ENCODE results near the gene PRKCZ.
A peak's percentile ranks its signal among the peaks of the same experiment; 100 is the strongest.
"Not testable (repeated sequence)": the region's sequence is repeated elsewhere in the genome, so short reads cannot be mapped to it uniquely, and the experiment has no call there.

The PRKCZ gene

GRCh38 chr1:2135441-2135841 lies 85.2 kb downstream of the PRKCZ start:
- DNase-seq (ENCODE audit: low spot score): peak; percentile 87

- no peak for DNase-seq (ENCODE audit: low spot score)
These were observed 85.7 kb downstream of the PRKCZ start for GRCh38 chr1:2135941-2136340.

DNA sequence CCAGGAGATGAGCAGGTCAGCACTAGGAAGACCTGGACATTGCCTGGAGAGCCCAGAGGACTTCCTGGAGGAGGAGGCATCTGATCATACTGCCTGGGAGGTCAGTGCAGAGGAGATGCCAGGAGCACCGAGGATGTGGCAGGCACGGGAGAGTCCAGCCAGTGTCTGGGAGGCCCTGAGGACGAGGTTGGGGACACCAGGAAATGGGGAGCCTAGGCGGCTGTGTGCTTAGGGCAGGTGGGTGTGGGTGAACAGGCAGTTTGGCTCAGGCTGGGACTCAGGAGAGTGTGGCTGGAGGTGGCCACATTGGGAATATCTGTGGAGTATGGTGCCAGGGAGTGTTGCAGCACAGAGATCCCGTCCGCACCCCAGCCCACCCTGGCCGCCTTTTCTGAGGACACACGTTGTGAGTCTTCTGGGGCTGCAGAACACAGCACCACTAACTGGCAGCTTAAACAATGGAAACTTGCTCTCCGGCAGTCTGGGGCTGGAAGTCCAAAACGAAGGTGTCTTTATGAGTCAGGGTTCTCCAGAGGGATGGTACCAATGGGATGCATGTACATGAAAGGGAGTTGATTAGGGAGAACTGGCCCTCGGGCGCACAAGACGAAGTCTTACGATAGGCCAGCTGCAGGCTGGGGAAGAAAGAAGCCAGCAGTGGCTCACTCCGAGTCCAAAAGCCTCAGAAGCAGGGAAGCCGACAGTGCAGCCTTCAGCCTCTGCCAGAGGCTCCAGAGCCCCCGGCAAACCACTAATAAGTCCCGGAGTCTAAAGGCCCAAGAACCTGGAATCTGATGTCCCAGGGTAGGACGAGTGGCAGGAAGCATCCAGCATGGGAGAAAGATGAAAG lies 86.4 kb downstream of the PRKCZ start:
- DNase-seq (ENCODE audit: low spot score): no peak

GRCh38 chr1:2137257-2138121 lies 87.3 kb downstream of the PRKCZ start:
- peak; percentile 33 for DNase-seq (ENCODE audit: low spot score)

GRCh38 chr1:2139156-2139555 lies 88.9 kb downstream of the PRKCZ start:
- not testable (repeated sequence) for DNase-seq (ENCODE audit: low spot score)

- no peak for DNase-seq (ENCODE audit: low spot score)
These were observed 90.8 kb downstream of the PRKCZ start for GRCh38 chr1:2141025-2141424.

- DNase-seq (ENCODE audit: low spot score): no peak
These were observed 93.7 kb downstream of the PRKCZ start for GRCh38 chr1:2143814-2144500.

- no peak for DNase-seq (ENCODE audit: low spot score)
These were observed 94.4 kb downstream of the PRKCZ start for GRCh38 chr1:2144501-2145090.

DNA sequence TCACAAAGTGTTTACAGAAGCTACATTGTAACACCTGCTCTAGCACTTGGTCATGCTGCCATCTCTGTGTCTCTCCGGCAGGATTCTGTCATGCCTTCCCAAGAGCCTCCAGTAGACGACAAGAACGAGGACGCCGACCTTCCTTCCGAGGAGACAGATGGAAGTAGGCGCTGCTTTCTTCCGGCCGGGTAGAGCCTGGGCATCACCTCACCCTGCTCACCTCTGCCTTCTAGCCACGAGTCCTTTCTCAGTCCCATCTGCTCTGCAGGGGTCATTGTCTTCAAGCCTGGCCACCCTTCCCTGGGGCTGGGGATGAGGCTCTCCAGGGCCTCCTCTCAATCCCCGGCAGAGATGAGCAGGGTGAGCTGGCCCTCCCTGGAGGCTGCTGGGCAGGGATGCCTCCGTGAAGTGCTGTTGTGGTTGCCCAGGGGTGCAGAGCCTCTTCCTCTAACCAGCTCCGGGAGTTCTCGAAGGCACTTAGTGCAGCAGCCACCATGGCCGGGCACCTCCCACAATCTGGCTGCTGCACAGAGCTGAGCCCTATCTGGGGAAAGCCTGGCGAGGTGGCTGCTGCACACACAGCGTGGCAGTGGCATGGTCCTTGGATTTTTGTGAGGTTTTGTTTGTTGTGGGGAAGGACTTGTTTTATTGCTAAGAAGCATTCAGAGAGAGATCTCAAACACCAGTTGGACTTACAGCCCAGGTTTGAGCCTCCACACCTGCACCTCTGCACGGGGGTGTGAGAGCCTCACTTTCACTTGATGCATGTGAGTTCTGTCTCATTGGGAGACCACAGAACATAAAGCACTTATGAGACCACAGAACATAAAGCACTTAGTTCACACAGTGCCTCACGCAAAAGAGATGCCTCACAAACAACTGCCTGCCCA lies 96.0 kb downstream of the PRKCZ start:
- no peak for DNase-seq (ENCODE audit: low spot score)

- DNase-seq (ENCODE audit: low spot score): no peak
These were observed 96.8 kb downstream of the PRKCZ start for GRCh38 chr1:2146836-2147517.

DNA sequence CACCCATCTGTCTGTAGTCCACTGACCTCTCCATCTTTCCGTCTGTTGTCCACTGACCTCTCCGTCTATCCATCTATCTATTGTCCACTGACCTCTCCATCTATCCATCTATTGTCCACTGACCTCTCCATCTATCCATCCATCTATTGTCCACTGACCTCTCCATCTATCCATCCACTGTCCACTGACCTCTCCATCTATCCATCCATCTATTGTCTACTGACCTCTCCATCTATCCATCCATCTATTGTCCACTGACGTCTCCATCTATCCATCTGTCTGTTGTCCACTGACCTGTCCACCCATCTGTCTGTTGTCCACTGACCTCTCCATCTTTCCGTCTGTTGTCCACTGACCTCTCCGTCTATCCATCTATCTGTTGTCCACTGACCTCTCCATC lies 97.7 kb downstream of the PRKCZ start:
- DNase-seq (ENCODE audit: low spot score): not testable (repeated sequence)

- DNase-seq (ENCODE audit: low spot score): no peak
These were observed 98.5 kb downstream of the PRKCZ start for GRCh38 chr1:2148691-2149090.

DNA sequence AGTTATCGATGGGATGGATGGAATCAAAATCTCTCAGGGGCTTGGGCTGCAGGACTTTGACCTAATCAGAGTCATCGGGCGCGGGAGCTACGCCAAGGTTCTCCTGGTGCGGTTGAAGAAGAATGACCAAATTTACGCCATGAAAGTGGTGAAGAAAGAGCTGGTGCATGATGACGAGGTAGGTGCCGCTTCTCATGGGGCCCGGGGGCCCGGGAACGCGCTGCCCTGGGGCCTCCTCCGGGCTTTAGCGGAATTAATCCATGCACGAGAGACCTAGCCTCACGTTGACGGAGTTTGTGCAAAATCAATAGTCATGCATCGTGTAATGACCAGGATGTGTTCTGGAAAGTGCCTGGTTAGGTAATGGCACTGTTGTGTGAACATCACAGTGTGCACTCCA lies 100.6 kb downstream of the PRKCZ start:
- DNase-seq (ENCODE audit: low spot score): no peak

GRCh38 chr1:2151252-2151651 lies 101.0 kb downstream of the PRKCZ start:
- no peak for DNase-seq (ENCODE audit: low spot score)

GRCh38 chr1:2151911-2152310 lies 101.7 kb downstream of the PRKCZ start:
- DNase-seq (ENCODE audit: low spot score): no peak

GRCh38 chr1:2152954-2153353 lies 102.7 kb downstream of the PRKCZ start:
- DNase-seq (ENCODE audit: low spot score): no peak

DNA sequence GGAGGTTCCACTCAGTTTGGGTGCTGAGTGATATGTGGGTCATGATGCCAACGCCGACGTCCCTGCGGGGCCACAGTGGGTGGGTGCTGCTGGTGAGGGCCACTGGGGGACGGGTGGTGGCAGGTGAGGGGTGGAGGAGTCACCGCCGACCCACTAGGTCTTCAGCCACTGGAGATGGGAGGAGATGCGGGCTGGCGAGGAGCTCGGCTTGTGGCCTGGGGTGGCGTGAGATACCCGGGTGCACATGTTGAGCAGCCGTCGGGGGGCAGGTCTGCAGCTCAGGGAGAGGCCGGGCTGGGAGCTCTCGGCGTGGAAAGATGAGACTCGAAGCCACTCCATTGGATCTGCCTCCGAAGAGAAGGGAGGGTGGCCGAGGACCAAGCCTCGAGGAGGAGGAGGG lies 103.8 kb downstream of the PRKCZ start:
- DNase-seq (ENCODE audit: low spot score): no peak

DNA sequence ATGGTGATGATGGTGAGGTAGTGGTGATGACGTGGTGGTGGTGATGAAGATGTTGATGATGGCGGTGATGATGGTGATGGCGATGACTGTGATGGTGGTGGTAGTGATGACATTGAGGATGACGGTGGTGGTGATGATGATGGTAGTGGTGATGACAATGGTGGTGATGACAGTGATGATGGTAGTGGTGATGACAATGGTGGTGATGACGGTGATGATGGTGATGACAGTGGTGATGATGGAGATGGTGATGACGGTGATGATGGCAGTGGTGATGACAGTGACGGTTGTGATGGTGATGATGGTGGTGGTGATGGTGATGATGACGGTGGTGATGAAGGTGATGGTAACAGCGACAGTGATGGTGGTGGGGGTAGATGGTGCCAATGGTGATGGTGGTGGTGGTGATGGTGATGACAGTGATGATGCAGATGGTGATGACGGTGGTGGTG lies 105.0 kb downstream of the PRKCZ start:
- no peak for DNase-seq (ENCODE audit: low spot score)

- no peak for DNase-seq (ENCODE audit: low spot score)
These were observed 105.6 kb downstream of the PRKCZ start for GRCh38 chr1:2155788-2156187.

- DNase-seq (ENCODE audit: low spot score): no peak
These were observed 106.7 kb downstream of the PRKCZ start for GRCh38 chr1:2156866-2157265.

All from left forelimb (tissue), 1 donor.